Measurements from ENCODE around the gene CLEC1A. TPM values are rescaled to one million over a fixed set of nuclear protein-coding genes. Genes with fewer than 3 reads are reported as not detected.

CLEC1A gene, protein sequence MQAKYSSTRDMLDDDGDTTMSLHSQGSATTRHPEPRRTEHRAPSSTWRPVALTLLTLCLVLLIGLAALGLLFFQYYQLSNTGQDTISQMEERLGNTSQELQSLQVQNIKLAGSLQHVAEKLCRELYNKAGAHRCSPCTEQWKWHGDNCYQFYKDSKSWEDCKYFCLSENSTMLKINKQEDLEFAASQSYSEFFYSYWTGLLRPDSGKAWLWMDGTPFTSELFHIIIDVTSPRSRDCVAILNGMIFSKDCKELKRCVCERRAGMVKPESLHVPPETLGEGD
- not detected in 2 replicates for total RNA-seq

DNA sequence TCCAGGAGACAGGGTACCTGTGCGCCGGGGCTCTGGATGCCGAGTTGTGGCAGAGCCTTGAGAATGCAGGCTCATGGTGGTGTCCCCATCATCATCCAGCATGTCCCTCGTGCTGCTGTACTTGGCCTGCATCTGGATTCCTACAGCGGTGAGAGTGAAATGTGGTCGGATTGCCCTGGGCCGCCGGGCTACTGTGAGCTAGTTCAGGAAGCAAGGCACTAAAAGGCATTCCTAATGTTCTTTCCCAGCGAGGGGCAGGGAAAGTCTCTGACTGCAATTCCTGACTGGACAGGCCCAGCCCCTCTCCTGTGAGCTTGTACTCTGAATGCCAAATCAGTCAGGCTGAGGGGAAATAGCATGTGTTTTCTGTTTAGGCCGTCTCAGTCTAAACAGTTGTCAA is at the start of gene CLEC1A:
Gene CLEC1A, minus strand, starts transcription at position 195 of the 400 bp plus-strand sequence. Its CDS starts 63 bp downstream, at position 132.
- intact Hi-C loops (cut with micrococcal nuclease) = no loop called here

DNA sequence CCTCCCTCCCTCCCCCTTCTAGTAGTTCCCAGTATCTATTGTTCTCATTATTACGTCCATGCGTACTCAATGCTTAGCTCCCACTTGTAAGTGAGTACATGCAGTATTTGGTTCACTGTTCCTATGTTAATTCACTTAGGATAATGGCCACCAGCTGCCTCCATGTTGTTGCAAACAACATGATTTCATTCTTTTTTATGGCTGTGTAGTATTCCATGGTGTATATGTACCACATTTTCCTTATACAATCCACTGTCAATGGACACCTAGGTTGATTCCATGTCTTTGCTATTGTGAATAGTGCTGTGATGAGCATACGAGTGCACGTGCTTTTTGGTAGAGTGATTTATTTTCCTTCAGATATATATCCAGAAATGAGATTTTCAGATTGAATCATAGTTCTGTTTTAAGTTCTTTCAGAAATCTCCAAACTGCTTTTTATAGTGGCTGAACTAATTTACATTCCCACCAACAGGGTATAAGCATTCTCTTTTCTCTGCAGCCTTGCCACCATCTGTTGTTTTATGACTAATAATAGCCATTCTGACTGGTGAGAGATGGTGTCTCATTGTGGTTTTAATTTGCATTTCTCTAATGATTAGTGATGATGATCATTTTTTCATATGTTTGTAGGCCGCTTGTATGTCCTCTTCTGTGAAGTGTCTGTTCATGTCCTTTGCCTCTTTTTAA is 49.1 kb upstream of the CLEC1A start:
- intact Hi-C loops (cut with micrococcal nuclease) = no loop called here

DNA sequence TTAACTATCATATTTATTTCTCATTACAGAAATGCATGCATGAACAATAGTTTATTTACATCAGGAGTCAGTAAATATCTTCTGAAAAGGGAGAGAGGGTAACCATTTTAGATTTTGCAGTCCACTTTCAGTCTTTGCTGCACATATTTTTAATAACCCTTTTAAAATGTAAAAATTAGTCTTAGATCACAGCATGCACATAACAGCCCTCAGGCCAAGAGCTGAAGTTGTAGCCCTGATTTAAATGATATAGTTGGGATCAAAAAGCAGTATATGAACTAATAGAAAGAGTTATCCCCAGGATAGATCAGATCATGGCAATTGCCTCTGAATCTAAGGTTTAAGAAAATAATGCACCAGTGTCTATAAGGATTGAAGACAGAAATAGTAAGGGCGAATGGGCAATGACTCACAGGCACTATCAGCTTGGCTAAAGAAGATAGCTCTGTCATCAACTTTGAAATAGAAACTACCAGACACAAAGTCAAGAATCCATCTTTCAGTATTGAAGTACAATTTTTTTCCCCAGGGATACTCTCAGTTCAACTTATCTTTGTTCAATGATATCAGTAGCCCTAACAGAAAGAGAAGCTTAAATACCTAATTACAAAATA is 44.3 kb upstream of the CLEC1A start:
- intact Hi-C loops (cut with micrococcal nuclease) = loop anchor here (5.0 kb wide), 2 partner anchors 511 to 811 kb away; no protein-coding TSS in a partner anchor

DNA sequence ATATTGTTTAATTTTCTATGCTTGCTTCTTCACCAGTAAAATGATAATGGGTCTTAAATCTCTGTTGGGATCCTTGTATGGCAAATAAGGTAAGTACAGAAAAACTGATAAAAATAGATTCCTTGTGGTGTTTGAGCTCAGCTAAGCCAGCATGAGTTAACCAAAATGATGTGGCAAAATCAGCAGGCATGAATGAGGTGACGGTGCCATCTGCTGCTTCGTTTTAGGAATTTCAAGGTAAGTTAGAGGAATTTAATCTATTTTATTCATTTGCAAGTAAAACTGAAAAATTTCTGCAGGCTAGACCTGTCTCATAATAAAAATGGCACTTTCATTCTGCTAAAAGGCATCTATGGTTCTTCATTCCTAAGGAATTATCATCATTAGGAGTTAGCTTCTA is 41.2 kb upstream of the CLEC1A start:
- intact Hi-C loops (cut with micrococcal nuclease) = loop anchor here (1.0 to 5.0 kb wide), 10 partner anchors 106 to 808 kb away; partner anchors contain the start of gene CLEC2B

DNA sequence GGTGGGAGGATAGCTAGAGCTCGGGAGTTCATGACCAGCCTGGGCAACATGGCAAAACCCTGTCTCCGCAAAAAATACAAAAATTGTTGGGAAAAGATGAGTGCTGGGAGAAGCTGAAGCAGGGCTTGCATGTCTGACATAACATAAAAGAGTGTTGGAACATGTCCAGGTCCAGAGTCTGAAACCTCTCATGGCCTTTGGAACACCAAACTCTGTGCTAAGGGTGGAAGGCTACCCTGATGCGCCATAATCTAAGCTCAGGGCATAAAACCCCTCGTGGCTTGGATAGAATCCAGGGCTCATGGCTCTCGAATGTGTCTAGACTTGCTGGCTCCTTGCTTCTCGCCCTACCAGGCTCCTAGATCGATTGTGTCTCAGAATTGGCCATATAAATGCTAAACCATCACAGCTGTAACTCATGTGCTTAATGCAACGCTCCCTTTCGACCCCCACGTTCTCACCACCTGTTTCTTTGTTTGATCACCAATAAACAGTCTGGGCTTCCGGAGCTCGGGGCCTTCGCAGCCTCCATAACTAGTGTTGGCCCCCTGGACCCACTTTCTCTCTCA is 37.9 kb upstream of the CLEC1A start:
- intact Hi-C loops (cut with micrococcal nuclease) = no loop called here

DNA sequence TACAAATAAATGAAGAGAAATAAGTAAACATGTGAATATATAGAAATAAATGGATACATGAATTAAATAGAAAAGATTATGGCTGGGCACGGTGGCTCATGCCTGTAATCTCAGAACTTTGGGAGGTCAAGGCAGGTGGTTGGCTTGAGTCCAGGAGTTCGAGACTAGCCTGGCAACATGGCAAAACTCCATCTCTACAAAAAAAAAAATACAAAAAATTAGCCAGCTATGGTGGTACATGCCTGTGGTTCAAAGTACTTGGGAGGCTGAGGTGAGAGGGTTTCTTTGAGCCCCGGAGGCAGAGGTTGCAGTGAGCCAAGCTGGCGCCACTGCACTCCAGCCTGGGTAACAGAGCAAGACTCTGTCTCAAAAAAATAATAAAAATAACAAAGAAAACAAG is 36.3 kb upstream of the CLEC1A start:
- intact Hi-C loops (cut with micrococcal nuclease) = no loop called here

DNA sequence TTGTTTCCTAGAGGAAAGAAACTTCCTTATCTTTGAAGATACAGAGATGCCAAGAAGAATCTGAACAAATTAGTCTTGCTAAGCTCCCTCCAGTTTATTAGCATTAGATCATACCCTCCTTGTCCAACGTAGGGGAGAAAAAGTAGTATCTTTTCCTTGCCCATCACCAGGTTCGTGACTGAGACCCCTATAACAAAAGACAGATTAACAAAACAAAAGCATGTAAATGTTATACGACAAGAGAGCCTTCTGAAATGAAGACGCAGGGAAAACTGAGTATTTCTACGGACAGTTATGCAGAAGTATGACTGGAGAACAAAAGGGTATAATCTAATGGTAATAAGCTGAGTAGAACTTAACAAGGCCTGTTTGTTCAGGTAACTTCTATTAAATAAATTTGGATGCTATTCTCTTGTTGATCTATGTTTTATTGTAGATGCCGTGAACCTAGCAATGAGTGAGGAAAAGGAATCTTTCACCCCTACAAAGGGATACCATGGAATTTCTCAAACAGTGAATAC is 34.1 kb upstream of the CLEC1A start:
- intact Hi-C loops (cut with micrococcal nuclease) = no loop called here

DNA sequence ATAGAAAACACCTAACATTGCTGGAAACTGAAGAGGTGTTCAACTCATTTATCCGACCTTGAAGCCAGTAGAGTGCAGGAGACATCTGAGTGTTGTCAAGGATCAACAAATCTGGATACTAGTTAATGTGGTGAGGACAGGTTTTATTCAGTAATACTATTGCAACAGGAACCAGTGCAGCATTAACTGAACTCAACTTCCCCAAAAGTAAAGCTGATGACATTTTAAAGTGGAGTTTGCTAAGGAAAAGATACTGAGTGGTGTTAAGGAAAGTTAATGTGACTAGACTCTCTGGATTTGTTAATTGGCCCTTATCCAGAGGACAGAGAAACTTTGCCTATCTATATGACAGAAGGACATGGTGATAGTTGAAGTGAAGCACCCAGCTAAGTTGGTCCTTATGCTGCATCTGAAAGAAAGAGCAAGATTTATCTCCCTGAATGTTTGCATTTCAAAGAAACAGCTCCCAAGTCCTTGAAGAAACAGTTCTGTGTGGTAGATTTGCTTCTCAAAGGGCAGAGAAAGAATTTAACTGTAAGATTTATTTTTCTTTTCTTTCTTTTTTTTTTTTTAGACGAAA is 32.4 kb upstream of the CLEC1A start:
- intact Hi-C loops (cut with micrococcal nuclease) = no loop called here

DNA sequence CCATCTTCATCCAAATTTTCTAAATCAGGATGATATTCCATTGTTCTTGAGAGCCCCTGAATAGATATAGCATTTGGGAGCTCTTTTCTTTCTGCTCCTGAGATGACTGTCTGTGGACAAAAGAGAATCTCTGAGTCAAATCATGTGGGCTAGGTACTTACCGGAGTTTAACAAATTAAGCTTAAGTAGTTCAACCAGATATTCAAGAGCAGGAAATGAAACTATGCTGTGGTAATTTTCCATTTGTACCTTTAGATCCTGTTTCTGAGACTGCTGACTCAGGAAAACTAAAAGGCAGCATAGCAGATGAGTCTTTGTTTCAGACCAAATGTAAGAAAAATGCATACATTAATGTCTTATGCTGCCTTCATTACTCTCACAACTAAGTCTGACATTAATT is 31.3 kb upstream of the CLEC1A start, which contains the start of gene CLEC7A:
Gene CLEC7A, minus strand, starts transcription at position 158 of the 400 bp plus-strand sequence. Its CDS starts 117 bp downstream, at position 41.
- intact Hi-C loops (cut with micrococcal nuclease) = no loop called here

DNA sequence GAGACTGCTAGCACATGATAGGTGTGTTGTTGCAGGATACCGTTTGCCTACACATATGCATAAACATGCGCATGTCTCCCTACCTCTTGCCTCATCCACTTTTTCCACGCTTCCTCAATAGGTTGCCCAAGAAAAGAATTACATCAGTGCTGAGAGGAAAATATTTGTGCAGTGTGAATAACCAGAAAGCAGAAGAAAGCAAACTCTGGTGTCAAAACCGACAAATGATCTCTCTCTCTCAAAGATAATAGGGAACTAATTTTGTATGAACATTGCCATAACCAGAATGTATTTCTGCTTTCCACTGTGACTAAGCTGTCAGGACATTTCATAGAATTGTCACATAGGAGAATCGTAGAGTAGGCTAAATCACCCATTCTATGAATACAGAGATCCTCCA is 29.9 kb upstream of the CLEC1A start:
- intact Hi-C loops (cut with micrococcal nuclease) = no loop called here

DNA sequence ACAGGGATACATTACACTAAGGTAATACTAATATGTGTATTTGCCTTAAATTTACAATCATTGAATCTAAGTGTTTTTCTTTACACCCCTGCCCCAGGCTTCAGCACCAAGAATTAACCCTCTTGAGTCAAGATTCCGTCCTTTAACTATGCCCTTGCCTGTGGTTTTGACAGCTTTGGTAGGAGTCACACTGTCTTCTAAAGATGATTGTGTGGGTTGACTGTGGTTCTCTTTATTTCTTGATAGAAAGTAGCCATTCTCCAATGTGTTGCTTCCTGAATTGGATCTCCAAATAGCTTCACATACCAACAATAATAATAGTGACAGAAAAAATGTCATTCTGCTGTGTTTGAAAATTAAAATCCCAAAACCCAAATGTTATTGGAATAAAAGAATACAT is 27.6 kb upstream of the CLEC1A start:
- intact Hi-C loops (cut with micrococcal nuclease) = no loop called here

DNA sequence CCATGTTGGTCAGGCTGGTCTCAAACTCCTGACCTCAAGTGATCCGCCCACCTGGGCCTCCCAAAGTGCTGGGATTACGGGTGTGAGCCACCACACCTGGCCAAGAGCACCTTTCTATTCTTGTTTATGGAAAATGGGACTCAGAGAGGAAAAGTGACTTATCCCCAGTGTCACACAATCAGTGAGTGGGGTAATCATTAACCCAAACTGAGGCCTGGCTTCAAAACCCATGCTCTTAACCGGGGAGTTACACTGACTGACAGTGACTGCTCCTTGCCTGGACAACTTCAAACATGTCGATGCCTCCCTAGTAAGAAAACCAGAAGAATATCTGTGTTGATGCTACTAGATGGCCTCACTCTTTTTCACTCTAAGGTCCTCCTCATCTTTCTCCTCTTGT is 23.9 kb upstream of the CLEC1A start:
- intact Hi-C loops (cut with micrococcal nuclease) = no loop called here

DNA sequence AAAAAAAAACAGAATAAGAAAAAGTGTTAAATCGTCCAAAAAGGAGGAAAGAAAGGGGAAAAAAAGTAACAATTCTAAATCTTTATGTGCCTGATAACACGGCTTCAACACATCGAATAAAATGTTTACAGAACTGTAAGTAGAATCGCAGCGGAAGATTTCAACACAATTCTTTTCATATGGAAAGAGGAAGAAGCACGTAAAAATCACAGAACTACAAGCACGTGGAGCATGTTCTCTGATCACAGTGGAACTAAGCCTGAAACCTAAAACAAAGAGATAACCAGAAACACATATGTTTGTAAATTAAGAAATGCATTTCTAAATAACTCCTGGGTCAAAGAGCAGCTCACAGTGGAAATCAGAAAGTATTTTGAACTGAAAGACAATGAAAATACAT is 22.5 kb upstream of the CLEC1A start:
- intact Hi-C loops (cut with micrococcal nuclease) = no loop called here

DNA sequence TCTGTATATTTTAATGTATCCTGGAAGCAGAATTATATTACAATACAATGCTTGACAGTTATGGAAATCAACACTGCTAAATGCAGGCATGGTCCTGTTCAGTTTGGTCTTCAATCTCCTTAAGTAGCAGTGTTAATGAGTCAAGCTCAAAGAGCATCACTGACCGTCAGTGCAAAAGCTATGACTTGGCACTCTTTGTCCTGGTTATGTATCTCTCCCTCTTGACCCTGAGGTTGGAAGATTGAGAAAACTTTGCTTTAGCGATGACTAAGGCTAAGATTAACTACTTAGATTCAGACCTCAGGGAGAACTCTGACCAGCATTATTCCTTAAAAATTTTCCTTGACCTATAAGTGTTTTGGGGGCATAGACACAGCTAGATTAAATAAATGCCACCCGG is 20.3 kb upstream of the CLEC1A start:
- intact Hi-C loops (cut with micrococcal nuclease) = no loop called here

DNA sequence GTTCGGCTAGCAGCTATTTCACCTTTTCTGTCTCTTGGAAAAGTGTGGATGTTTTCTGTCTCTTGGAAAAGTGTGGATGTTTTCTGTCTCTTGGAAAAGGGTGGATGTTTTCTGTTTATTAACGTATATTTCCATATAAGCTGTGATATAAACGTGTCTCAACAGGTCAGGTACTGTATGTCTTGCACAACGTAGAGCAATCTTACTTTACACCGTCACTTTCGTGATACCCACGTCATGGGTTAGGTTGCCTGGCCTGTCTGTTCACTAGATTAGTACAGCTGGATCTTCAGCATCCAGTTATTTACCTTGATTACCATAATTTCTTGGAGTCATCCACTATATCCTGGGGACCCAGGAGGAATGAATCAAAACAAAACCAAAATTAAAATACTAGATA is 17.1 kb upstream of the CLEC1A start:
- intact Hi-C loops (cut with micrococcal nuclease) = no loop called here

DNA sequence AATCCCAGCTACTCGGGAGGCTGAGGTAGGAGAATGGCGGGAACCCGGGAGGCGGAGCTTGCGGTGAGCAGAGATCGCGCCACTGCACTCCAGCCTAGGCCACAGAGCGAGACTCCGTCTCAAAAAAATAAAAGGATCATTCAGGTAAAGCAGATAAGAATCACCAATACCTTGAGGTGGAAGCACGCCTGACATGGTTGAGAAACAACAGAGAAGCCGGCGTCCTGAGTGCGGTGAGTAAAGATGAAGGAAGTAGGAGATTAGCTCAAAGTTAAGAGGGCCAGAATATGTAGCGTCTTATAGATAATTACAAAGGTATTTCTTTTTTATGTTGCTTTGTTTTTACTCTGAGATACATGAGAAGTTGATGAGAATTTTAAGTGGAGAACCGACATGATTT is 16.5 kb upstream of the CLEC1A start:
- intact Hi-C loops (cut with micrococcal nuclease) = no loop called here

DNA sequence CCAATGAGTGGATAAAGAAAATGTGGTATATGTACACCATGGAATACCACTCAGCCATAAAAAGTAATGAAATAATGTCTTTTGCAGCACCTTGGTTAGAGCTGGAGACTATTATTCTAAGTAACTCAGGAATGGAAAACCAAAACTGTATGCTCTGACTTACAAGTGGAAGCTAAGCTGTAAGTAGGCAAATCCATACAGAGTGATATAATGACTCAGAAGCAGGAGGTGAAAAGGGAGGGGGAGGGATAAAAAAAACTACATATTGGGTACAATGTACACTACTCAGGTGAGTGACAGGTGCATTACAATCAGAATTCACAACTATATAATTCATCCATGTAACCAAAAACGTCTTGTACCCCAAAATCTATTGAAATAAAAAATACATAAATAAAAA is 15.1 kb upstream of the CLEC1A start:
- intact Hi-C loops (cut with micrococcal nuclease) = no loop called here

DNA sequence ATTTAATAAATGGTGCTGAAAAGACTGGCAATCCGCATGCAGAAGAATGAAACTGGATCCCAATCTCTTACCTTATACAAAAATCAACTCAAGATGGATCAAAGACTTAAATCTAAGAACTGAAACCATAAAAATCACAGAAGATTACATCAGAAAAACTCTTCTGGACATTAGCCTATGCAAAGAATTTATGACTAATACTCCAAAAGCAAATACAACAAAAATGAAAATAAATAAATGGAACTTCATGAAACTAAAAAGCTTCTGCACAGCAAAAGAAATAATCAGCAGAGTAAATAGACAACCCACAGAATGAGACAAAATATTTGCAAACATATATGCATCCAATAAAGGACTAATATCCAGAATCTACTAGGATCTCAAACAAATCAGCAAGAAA is 14.3 kb upstream of the CLEC1A start:
- intact Hi-C loops (cut with micrococcal nuclease) = no loop called here

DNA sequence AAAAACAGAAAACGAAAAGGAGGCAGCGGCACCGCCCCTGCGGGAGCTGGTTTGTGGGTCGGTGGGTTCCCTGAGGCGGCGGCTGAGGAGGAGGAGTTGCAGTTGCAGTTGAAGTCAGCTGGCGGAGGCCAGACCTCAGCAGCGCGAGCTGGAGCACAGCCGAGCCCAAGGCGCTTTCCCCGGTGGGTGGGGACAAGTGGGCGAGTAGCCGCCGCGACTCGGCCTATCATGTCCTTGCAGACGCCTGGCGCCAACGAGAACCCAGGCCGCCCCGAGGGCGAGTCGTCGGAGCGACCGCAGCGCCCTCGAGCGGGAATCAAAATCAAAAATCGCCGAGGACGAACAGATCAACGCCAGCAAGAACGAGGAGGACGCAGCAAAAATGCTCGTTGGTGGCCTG is 12.7 kb upstream of the CLEC1A start:
- intact Hi-C loops (cut with micrococcal nuclease) = no loop called here

DNA sequence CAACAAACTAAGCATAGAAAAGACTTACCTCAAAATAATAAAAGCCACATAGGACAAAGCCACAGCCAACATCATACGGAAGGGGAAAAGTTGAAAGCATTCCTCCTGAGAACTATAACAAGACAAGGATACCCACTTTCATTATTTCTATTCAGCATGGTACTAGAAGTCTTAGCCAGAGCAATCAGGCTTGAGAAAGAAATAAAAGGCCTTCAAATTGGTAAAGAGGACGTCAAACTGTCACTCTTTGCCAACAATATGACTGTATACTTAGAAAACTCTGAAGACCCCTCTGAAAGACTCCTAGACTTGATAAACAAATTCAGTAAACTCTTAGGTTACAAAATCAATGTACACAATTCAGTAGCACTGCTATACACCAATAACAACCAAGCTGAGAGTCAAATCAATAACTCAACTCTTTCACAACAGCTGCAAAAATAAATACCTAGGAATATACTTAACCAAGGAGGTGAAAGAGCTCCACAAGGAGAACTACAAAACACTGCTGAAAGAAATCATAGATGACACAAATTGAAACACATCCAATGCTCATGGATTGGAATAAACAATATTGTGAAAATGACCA is 11.6 kb upstream of the CLEC1A start:
- intact Hi-C loops (cut with micrococcal nuclease) = no loop called here

DNA sequence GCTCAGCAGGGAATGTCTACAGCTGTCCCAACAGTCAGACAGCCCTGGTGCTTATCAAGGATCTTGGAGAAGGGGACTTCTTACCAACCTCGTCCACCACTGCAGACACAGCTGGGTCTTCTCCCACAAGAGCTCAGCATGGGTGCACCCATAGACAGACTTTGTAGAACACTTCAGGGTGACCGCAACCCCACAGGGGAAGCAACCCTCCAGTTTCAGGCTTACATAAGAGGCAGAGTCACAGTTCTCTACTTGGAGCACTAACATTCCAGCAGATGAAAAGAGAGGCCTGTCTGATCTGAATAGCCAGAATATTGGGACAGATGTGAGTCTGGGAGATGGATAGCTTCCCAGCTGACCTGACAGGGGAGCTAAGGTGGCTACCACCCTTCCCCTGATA is 3.5 kb upstream of the CLEC1A start:
- intact Hi-C loops (cut with micrococcal nuclease) = no loop called here

Data from T-helper 1 cell treated with Interleukin-12 subunit alpha and Interleukin-12 subunit beta and Interleukin-4 antibody, amounts not matched to agents 30 ng/mL and 1 ng/mL, for 36 hours (primary cell).